ENCODE measurements around the gene BMPR1A. TPM values are rescaled to one million over a fixed set of nuclear protein-coding genes. Genes with fewer than 3 reads are reported as not detected.
A peak's percentile ranks its signal among the peaks of the same experiment; 100 is the strongest.

Gene BMPR1A
- total RNA-seq, 1 experiment from 2014 or later: 104 TPM

GRCh38 chr10:86871563-86872183, 115.3 kb downstream of the BMPR1A start:
- Mint-ChIP-seq H3K4me1 (peaks cover 79% of the 10 kb centered on the region), H3K27me3 (ENCODE audit: low read depth) (no peaks in the 10 kb centered on the region), H3K4me3 (peak overlapping the region; percentile 4; the same call in 1 of the 2 replicates), H3K9me3 (no peaks in the 10 kb centered on the region), H3K36me3 (peaks cover 10% of the 10 kb centered on the region), H3K27ac (peak overlapping the region; percentile 92)
- peak; percentile 64 for ATAC-seq
- ChIA-PET CTCF (interaction anchor here (2.2 kb wide), 1 partner anchor 28 kb away, joined by 7 read pairs; no protein-coding TSS in a partner anchor), POLR2A (no interaction called here)
- no peak for DNase-seq (ENCODE audit: low spot score)
- TF ChIP-seq E2F1 (CRISPR knock-in tag; IDR thresholded peaks at IDR 0.05): no peak
- TF ChIP-seq SMAD3 (CRISPR knock-in tag; IDR thresholded peaks at IDR 0.05; ENCODE audit: borderline replicate concordance): no peak
- TF ChIP-seq MYBL2 (CRISPR knock-in tag; IDR thresholded peaks at IDR 0.05): no peak
- TF ChIP-seq PRRX2 (CRISPR knock-in tag; IDR thresholded peaks at IDR 0.05): no peak
- no peak for TF ChIP-seq ZNF423 (CRISPR knock-in tag; IDR thresholded peaks at IDR 0.05)
- no peak for TF ChIP-seq MAX (CRISPR knock-in tag; IDR thresholded peaks at IDR 0.05)
- no peak for TF ChIP-seq ZNF219 (CRISPR knock-in tag; IDR thresholded peaks at IDR 0.05; ENCODE audit: borderline replicate concordance)
- TF ChIP-seq IRF2 (CRISPR knock-in tag; IDR thresholded peaks at IDR 0.05; ENCODE audit: borderline replicate concordance, low read depth): no peak
- no peak for TF ChIP-seq MXD4 (CRISPR knock-in tag; IDR thresholded peaks at IDR 0.05; ENCODE audit: borderline replicate concordance)
- peak; percentile 80 for TF ChIP-seq TEAD1 (CRISPR knock-in tag; IDR thresholded peaks at IDR 0.05)
- TF ChIP-seq, protein P1, sequence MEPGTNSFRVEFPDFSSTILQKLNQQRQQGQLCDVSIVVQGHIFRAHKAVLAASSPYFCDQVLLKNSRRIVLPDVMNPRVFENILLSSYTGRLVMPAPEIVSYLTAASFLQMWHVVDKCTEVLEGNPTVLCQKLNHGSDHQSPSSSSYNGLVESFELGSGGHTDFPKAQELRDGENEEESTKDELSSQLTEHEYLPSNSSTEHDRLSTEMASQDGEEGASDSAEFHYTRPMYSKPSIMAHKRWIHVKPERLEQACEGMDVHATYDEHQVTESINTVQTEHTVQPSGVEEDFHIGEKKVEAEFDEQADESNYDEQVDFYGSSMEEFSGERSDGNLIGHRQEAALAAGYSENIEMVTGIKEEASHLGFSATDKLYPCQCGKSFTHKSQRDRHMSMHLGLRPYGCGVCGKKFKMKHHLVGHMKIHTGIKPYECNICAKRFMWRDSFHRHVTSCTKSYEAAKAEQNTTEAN (CRISPR knock-in tag; IDR thresholded peaks at IDR 0.05): no peak
- TF ChIP-seq ZBTB21 (CRISPR knock-in tag; IDR thresholded peaks at IDR 0.05; ENCODE audit: borderline replicate concordance): no peak
- no peak for TF ChIP-seq ZNF532 (CRISPR knock-in tag; IDR thresholded peaks at IDR 0.05; ENCODE audit: borderline replicate concordance)
- TF ChIP-seq EMX1 (CRISPR knock-in tag; IDR thresholded peaks at IDR 0.05): no peak
- TF ChIP-seq ZNF396 (CRISPR knock-in tag; IDR thresholded peaks at IDR 0.05; ENCODE audit: borderline replicate concordance): no peak
- TF ChIP-seq ZSCAN18 (CRISPR knock-in tag; IDR thresholded peaks at IDR 0.05): no peak
- no peak for TF ChIP-seq ZNF263 (CRISPR knock-in tag; IDR thresholded peaks at IDR 0.05; ENCODE audit: low read depth)
- no peak for TF ChIP-seq AR (CRISPR knock-in tag; IDR thresholded peaks at IDR 0.05)
- TF ChIP-seq NR2C2 (CRISPR knock-in tag; IDR thresholded peaks at IDR 0.05): no peak
- TF ChIP-seq NFE2L1 (CRISPR knock-in tag; IDR thresholded peaks at IDR 0.05): no peak
- TF ChIP-seq TEAD4 (CRISPR knock-in tag; IDR thresholded peaks at IDR 0.05): peak; percentile 50; the same call in 1 of the 2 replicates
- no peak for TF ChIP-seq RELA (CRISPR knock-in tag; IDR thresholded peaks at IDR 0.05; ENCODE audit: borderline replicate concordance)
- TF ChIP-seq ZNF121 (CRISPR knock-in tag; IDR thresholded peaks at IDR 0.05): peak; percentile 94
- TF ChIP-seq JUN (CRISPR knock-in tag; IDR thresholded peaks at IDR 0.05): no peak
- TF ChIP-seq, protein P2, sequence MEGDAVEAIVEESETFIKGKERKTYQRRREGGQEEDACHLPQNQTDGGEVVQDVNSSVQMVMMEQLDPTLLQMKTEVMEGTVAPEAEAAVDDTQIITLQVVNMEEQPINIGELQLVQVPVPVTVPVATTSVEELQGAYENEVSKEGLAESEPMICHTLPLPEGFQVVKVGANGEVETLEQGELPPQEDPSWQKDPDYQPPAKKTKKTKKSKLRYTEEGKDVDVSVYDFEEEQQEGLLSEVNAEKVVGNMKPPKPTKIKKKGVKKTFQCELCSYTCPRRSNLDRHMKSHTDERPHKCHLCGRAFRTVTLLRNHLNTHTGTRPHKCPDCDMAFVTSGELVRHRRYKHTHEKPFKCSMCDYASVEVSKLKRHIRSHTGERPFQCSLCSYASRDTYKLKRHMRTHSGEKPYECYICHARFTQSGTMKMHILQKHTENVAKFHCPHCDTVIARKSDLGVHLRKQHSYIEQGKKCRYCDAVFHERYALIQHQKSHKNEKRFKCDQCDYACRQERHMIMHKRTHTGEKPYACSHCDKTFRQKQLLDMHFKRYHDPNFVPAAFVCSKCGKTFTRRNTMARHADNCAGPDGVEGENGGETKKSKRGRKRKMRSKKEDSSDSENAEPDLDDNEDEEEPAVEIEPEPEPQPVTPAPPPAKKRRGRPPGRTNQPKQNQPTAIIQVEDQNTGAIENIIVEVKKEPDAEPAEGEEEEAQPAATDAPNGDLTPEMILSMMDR (IDR thresholded peaks at IDR 0.05): no peak
